Peyer's patch (tissue), 4 donors: Measurements from ENCODE around the gene TMEM120A.

Experiments used
- POLR2A ChIP-seq, 2 donors: fragments of 450-650 bp; IDR thresholded peaks; one replicate each; pipeline ENCODE4 v1.5.1; 2017; ENCODE audit warnings: antibody characterized with exemption in 2 of 2, mild to moderate bottlenecking in 2 of 2, moderate library complexity in 2 of 2
- TF ChIP-seq, protein P1 (sequence below), 6 experiments: fragments of 450-650 bp in 4 of 6; fragments of 200-600 bp in 2 of 6; sonication (generic) in 1 of 6; IDR thresholded peaks; one replicate each; pipeline ENCODE4 v1.5.1; 2017 to 2019; ENCODE audit warnings: antibody characterized with exemption in 6 of 6, mild to moderate bottlenecking in 3 of 6, moderate library complexity in 1 of 6

- TF ChIP-seq, protein P1, sequence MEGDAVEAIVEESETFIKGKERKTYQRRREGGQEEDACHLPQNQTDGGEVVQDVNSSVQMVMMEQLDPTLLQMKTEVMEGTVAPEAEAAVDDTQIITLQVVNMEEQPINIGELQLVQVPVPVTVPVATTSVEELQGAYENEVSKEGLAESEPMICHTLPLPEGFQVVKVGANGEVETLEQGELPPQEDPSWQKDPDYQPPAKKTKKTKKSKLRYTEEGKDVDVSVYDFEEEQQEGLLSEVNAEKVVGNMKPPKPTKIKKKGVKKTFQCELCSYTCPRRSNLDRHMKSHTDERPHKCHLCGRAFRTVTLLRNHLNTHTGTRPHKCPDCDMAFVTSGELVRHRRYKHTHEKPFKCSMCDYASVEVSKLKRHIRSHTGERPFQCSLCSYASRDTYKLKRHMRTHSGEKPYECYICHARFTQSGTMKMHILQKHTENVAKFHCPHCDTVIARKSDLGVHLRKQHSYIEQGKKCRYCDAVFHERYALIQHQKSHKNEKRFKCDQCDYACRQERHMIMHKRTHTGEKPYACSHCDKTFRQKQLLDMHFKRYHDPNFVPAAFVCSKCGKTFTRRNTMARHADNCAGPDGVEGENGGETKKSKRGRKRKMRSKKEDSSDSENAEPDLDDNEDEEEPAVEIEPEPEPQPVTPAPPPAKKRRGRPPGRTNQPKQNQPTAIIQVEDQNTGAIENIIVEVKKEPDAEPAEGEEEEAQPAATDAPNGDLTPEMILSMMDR (IDR thresholded peaks at IDR 0.05): no peak
- no peak for TF ChIP-seq POLR2A (IDR thresholded peaks at IDR 0.05)
Observed at GRCh38 chr7:75944507-75944906, 49.9 kb downstream of the TMEM120A start.
